Mesenteric fat pad (tissue), 1 donor: ENCODE results near the gene MAP2. TPM values are rescaled to one million over a fixed set of nuclear protein-coding genes. Genes with fewer than 3 reads are reported as not detected.

Experiments
- DNase-seq: peaks from one replicate; pipeline ENCODE4 v3.0.0-alpha.2; 2020; ENCODE audit warnings: low spot score
- total RNA-seq: library from RNA; stranded (reverse); fragmentation: NEBNext Ultra II Directional; extraction: Animal tissue kit (Norgen Biotek cat#: 25700); gene quantifications from one replicate; pipeline ENCODE4 v1.2.1, GENCODE V29; 2021
- donor health status: DM: yes; HTN: yes; CAD: no.

MAP2 gene
- total RNA-seq, 1 donor from 2014 or later, result 3.4 TPM

GRCh38 chr2:209525331-209525730 is 101.5 kb downstream of the MAP2 start:
- DNase-seq, result no peak

- DNase-seq, result no peak
Measured at GRCh38 chr2:209525834-209526281, 102.0 kb downstream of the MAP2 start.

- no peak for DNase-seq
Measured at GRCh38 chr2:209526561-209526960, 102.7 kb downstream of the MAP2 start.

- DNase-seq, result no peak
Measured at GRCh38 chr2:209529579-209529978, 105.7 kb downstream of the MAP2 start.

GRCh38 chr2:209532321-209532720 is 108.5 kb downstream of the MAP2 start:
- DNase-seq, result no peak

GRCh38 chr2:209533391-209533790 is 109.5 kb downstream of the MAP2 start:
- no peak for DNase-seq

GRCh38 chr2:209534228-209534627 is 110.4 kb downstream of the MAP2 start:
- DNase-seq, result no peak

GRCh38 chr2:209536363-209536762 is 112.5 kb downstream of the MAP2 start:
- no peak for DNase-seq

- no peak for DNase-seq
Measured at GRCh38 chr2:209547726-209548125, 123.9 kb downstream of the MAP2 start.

- DNase-seq, result no peak
Measured at GRCh38 chr2:209549589-209549988, 125.7 kb downstream of the MAP2 start.

GRCh38 chr2:209553913-209554312 is 130.1 kb downstream of the MAP2 start:
- no peak for DNase-seq

- DNase-seq, result no peak
Measured at GRCh38 chr2:209556354-209556961, 132.6 kb downstream of the MAP2 start.

GRCh38 chr2:209560911-209561310 is 137.1 kb downstream of the MAP2 start:
- no peak for DNase-seq

- no peak for DNase-seq
Measured at GRCh38 chr2:209563453-209563852, 139.6 kb downstream of the MAP2 start.

GRCh38 chr2:209564816-209565215 is 141.0 kb downstream of the MAP2 start:
- no peak for DNase-seq

GRCh38 chr2:209565896-209566582 is 142.2 kb downstream of the MAP2 start:
- no peak for DNase-seq

GRCh38 chr2:209570194-209570593 is 146.3 kb downstream of the MAP2 start:
- no peak for DNase-seq

GRCh38 chr2:209574515-209574914 is 150.7 kb downstream of the MAP2 start:
- no peak for DNase-seq

GRCh38 chr2:209577376-209578357 is 153.8 kb downstream of the MAP2 start:
- DNase-seq, result no peak

GRCh38 chr2:209578394-209579001 is 154.7 kb downstream of the MAP2 start:
- DNase-seq, result no peak

GRCh38 chr2:209579230-209579749 is 155.4 kb downstream of the MAP2 start:
- DNase-seq, result no peak
